ENCODE results near the gene DHX8. TPM values are rescaled to one million over a fixed set of nuclear protein-coding genes. Genes with fewer than 3 reads are reported as not detected.

The DHX8 gene
- total RNA-seq, 1 experiment from 2014 or later: 53.5 TPM

- CTCF ChIA-PET: no interaction called here
- Histone ChIP-seq H3K4me2 (ENCODE audit: low read length) (no peak overlapping the region), H3K27ac (ENCODE audit: low read depth, low read length) (peak overlapping the region; percentile 31), H3K79me2 (ENCODE audit: insufficient read depth, low read length) (no peaks in the 10 kb centered on the region), H2AFZ (ENCODE audit: low read depth, low read length, poor library complexity, severe bottlenecking) (no peak overlapping the region), H4K20me1 (ENCODE audit: insufficient read depth) (no peaks in the 10 kb centered on the region), H3K36me3 (ENCODE audit: control insufficient read depth in 1 of 2, insufficient read depth in 2 of 2, low read length in 2 of 2) (peaks cover 14% of the 10 kb centered on the region in 2 experiments; a peak in 3 of 4 replicates), H3K9ac (ENCODE audit: low read length) (no peak overlapping the region), H3K4me3 (replicated peaks in 1 of 2; ENCODE audit: low read depth in 1 of 2, low read length in 2 of 2) (no peak overlapping the region), H3K9me3 (ENCODE audit: control insufficient read depth in 1 of 2, insufficient read depth in 1 of 2, low read depth in 1 of 2, low read length in 2 of 2) (no peaks in the 10 kb centered on the region), H3K9me2 (ENCODE audit: insufficient read depth) (no peaks in the 10 kb centered on the region), H3K27me3 (ENCODE audit: insufficient read depth, low read length) (no peaks in the 10 kb centered on the region), H3K4me1 (ENCODE audit: control insufficient read depth in 1 of 2, insufficient read depth in 2 of 2, low read length in 2 of 2) (peaks cover 19 to 32% of the 10 kb centered on the region in 2 experiments)
- intact Hi-C loops (cut with micrococcal nuclease): no loop called here
- RAD21 ChIA-PET (ENCODE audit: low non-redundant PET in 1 of 2, low total read pairs in 2 of 2, uncharacterized antibody in 2 of 2, unreplicated experiment in 2 of 2): no interaction called here
- ATAC-seq (no peak), DNase-seq (ENCODE audit: low read depth, low spot score) (no peak)
- TF ChIP-seq SIN3A (IDR thresholded peaks at IDR 0.05; ENCODE audit: low read depth): no peak
- no peak for TF ChIP-seq CBX3 (IDR thresholded peaks at IDR 0.05; ENCODE audit: low read depth)
- TF ChIP-seq REST (IDR thresholded peaks at IDR 0.05; ENCODE audit: low read depth): no peak
- TF ChIP-seq, protein P1, sequence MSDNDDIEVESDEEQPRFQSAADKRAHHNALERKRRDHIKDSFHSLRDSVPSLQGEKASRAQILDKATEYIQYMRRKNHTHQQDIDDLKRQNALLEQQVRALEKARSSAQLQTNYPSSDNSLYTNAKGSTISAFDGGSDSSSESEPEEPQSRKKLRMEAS (IDR thresholded peaks at IDR 0.05): no peak
- TF ChIP-seq POLR2AphosphoS5 (IDR thresholded peaks at IDR 0.05; ENCODE audit: low read depth, low read length): no peak
- no peak for TF ChIP-seq POLR2A (IDR thresholded peaks at IDR 0.05; ENCODE audit: borderline replicate concordance, extremely low read depth, insufficient read depth, insufficient read length)
- TF ChIP-seq SP1 (IDR thresholded peaks at IDR 0.05; ENCODE audit: low read depth): no peak
- TF ChIP-seq CEBPB (IDR thresholded peaks at IDR 0.05; ENCODE audit: low read depth): no peak
- TF ChIP-seq EGR1 (IDR thresholded peaks at IDR 0.05; ENCODE audit: low read depth): no peak
- TF ChIP-seq SRF (IDR thresholded peaks at IDR 0.05; ENCODE audit: low read depth): no peak
- TF ChIP-seq, protein P2, sequence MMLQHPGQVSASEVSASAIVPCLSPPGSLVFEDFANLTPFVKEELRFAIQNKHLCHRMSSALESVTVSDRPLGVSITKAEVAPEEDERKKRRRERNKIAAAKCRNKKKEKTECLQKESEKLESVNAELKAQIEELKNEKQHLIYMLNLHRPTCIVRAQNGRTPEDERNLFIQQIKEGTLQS (IDR thresholded peaks at IDR 0.05): no peak
- no peak for TF ChIP-seq EZH2phosphoT487 (IDR thresholded peaks at IDR 0.05; ENCODE audit: borderline replicate concordance)
- no peak for TF ChIP-seq TCF7L2 (IDR thresholded peaks at IDR 0.05; ENCODE audit: borderline replicate concordance, extremely low read depth, insufficient read depth, insufficient read length)
- TF ChIP-seq EZH2 (IDR thresholded peaks at IDR 0.05): no peak
- no peak for TF ChIP-seq ZNF274 (IDR thresholded peaks at IDR 0.05; ENCODE audit: low read depth, low read length)
- no peak for TF ChIP-seq RAD21 (IDR thresholded peaks at IDR 0.05; ENCODE audit: low read depth)
- no peak for TF ChIP-seq ZFX (IDR thresholded peaks at IDR 0.05)
- no peak for TF ChIP-seq ELF1 (IDR thresholded peaks at IDR 0.05; ENCODE audit: borderline replicate concordance, low read depth)
- no peak for TF ChIP-seq JUND (IDR thresholded peaks at IDR 0.05)
- POLR2A ChIA-PET: interaction anchor here (1.0 kb wide), 1 partner anchor 13 kb away, joined by 3 read pairs; no protein-coding TSS in a partner anchor
- BruUV-seq (replicated peaks): no TSS peak
Observed at GRCh38 chr17:43529947-43530287, 46.1 kb downstream of the DHX8 start.

All from HCT116 (cell line).